HCT116 (cell line): ENCODE data around the gene ALK. TPM values are rescaled to one million over a fixed set of nuclear protein-coding genes. Genes with fewer than 3 reads are reported as not detected.

Experiments
- ATAC-seq: fragments of 200-7000 bp; cut with Tn5 transposase; 2 replicates; pipeline ENCODE4 v1.9.1; 2020; ENCODE audit warnings: mild to moderate bottlenecking, moderate library complexity
- BruUV-seq: library from RNA; stranded (reverse); fragments of 400-500 nt; replicated peaks from 2 replicates; lab custom pipeline; 2021; lab: Mats Ljungman, UMichigan
- CTCF ChIA-PET: fragments of 300-600 bp; sonication (Branson Sonifier 250); formaldehyde crosslinking; loops from one replicate; lab custom pipeline; 2021; ENCODE audit warnings: antibody characterized with exemption; lab: Charles Lee
- POLR2A ChIA-PET: fragments of 300-600, 350-600 bp; sonication (Branson Sonifier 250); formaldehyde crosslinking; loops from one replicate; lab custom pipeline; 2021; ENCODE audit warnings: antibody characterized with exemption; lab: Charles Lee
- RAD21 ChIA-PET, 2 experiments: fragments of 300-600 bp; sonication (Branson Sonifier 250); formaldehyde crosslinking; loops; one replicate each; lab custom pipeline; 2023; ENCODE audit warnings: low total read pairs in 2 of 2; ENCODE audit not compliant: uncharacterized antibody in 2 of 2, unreplicated experiment in 2 of 2, low non-redundant PET in 1 of 2; lab: Charles Lee
- DNase-seq: peaks from one replicate; pipeline ENCODE4 v3.0.0-alpha.2; 2010; ENCODE audit warnings: low read depth, low spot score
- H2AFZ ChIP-seq: fragments of 200-600 bp; shearing (Covaris generic), sonication (generic); 2 replicates; pipeline ENCODE4 v1.6.1; 2017; ENCODE audit warnings: low read depth, mixed run types, mixed read lengths, antibody characterized with exemption, low read length; ENCODE audit not compliant: poor library complexity, severe bottlenecking
- H3K27ac ChIP-seq: 2 replicates; pipeline ENCODE4 v1.5.1; 2012; ENCODE audit warnings: low read depth, low read length
- H3K27me3 ChIP-seq: fragments of 200-600 bp; sonication (generic); 2 replicates; pipeline ENCODE4 v1.6.1; 2016; ENCODE audit warnings: mixed run types, low read length, mixed read lengths; ENCODE audit not compliant: insufficient read depth
- H3K36me3 ChIP-seq, 2 experiments: fragments of 200-500 bp in 1 of 2; fragments of 200-600 bp in 1 of 2; sonication (Bioruptor generic) in 1 of 2; sonication (generic) in 1 of 2; 2 replicates each; pipeline versions ENCODE4 v1.5.1 to v1.6.1; 2014 to 2016; ENCODE audit warnings: low read length in 2 of 2, inconsistent platforms in 1 of 2, mixed read lengths in 1 of 2, mixed run types in 1 of 2; ENCODE audit not compliant: insufficient read depth in 2 of 2, control insufficient read depth in 1 of 2
- H3K4me1 ChIP-seq, 2 experiments: fragments of 200-600 bp in 1 of 2; sonication (generic) in 1 of 2; 2 replicates each; pipeline versions ENCODE4 v1.5.1 to v1.6.1; 2012 to 2017; ENCODE audit warnings: low read length in 2 of 2, inconsistent platforms in 1 of 2, mild to moderate bottlenecking in 1 of 2, mixed read lengths in 1 of 2, mixed run types in 1 of 2, moderate library complexity in 1 of 2; ENCODE audit not compliant: insufficient read depth in 2 of 2, control insufficient read depth in 1 of 2
- H3K4me2 ChIP-seq: fragments of 200-600 bp; sonication (generic); 2 replicates; pipeline ENCODE4 v1.6.1; 2017; ENCODE audit warnings: mixed run types, low read length, mixed read lengths
- H3K4me3 ChIP-seq, 2 experiments: fragments of 200-600 bp in 1 of 2; sonication (generic) in 1 of 2; replicated peaks in 1 of 2; 2 replicates each; pipeline ENCODE4 v1.5.1; 2011 to 2016; ENCODE audit warnings: low read length in 2 of 2, control low read depth in 1 of 2, low read depth in 1 of 2, mild to moderate bottlenecking in 1 of 2, mixed read lengths in 1 of 2, mixed run types in 1 of 2
- H3K79me2 ChIP-seq: fragments of 200-600 bp; sonication (generic); 2 replicates; pipeline ENCODE4 v1.6.1; 2017; ENCODE audit warnings: mild to moderate bottlenecking, mixed run types, low read length, moderate library complexity, mixed read lengths; ENCODE audit not compliant: insufficient read depth
- H3K9ac ChIP-seq: fragments of 200-600 bp; sonication (generic); 2 replicates; pipeline ENCODE4 v1.6.1; 2016; ENCODE audit warnings: low read length, mixed read lengths
- H3K9me2 ChIP-seq: fragments of 200-600 bp; sonication (generic), shearing (Covaris generic); 2 replicates; pipeline ENCODE4 v1.6.1; 2017; ENCODE audit warnings: mixed run types, mild to moderate bottlenecking, moderate library complexity; ENCODE audit not compliant: insufficient read depth
- H3K9me3 ChIP-seq, 2 experiments: fragments of 200-500 bp in 1 of 2; fragments of 200-600 bp in 1 of 2; sonication (Bioruptor generic) in 1 of 2; sonication (generic) in 1 of 2; 2 replicates each; pipeline ENCODE4 v1.6.1; 2014 to 2017; ENCODE audit warnings: low read length in 2 of 2, mixed read lengths in 2 of 2, inconsistent platforms in 1 of 2, low read depth in 1 of 2, mild to moderate bottlenecking in 1 of 2, mixed run types in 1 of 2, moderate library complexity in 1 of 2; ENCODE audit not compliant: control insufficient read depth in 1 of 2, insufficient read depth in 1 of 2
- H4K20me1 ChIP-seq: fragments of 200-600 bp; sonication (generic), shearing (Covaris generic); 2 replicates; pipeline ENCODE4 v1.6.1; 2017; ENCODE audit warnings: mixed run types, mild to moderate bottlenecking, moderate library complexity; ENCODE audit not compliant: insufficient read depth
- ATF3 ChIP-seq: IDR thresholded peaks from 2 replicates; pipeline ENCODE4 v1.6.1; 2012
- CBX3 ChIP-seq: IDR thresholded peaks from 2 replicates; pipeline ENCODE4 v1.6.1; 2012; ENCODE audit warnings: low read depth
- CEBPB ChIP-seq: IDR thresholded peaks from 2 replicates; pipeline ENCODE4 v1.6.1; 2012; ENCODE audit warnings: low read depth
- EGR1 ChIP-seq: IDR thresholded peaks from 2 replicates; pipeline ENCODE4 v1.6.1; 2012; ENCODE audit warnings: low read depth
- ELF1 ChIP-seq: IDR thresholded peaks from 2 replicates; pipeline ENCODE4 v1.6.1; 2012; ENCODE audit warnings: low read depth, borderline replicate concordance
- EZH2phosphoT487 ChIP-seq: fragments of 200-600 bp; IDR thresholded peaks from 2 replicates; pipeline ENCODE4 v1.6.1; 2018; ENCODE audit warnings: antibody characterized with exemption, borderline replicate concordance
- FOSL1 ChIP-seq: IDR thresholded peaks from 2 replicates; pipeline ENCODE4 v1.6.1; 2012; ENCODE audit warnings: low read depth
- MAX ChIP-seq: IDR thresholded peaks from 2 replicates; pipeline ENCODE4 v1.6.1; 2012
- POLR2A ChIP-seq: IDR thresholded peaks from 2 replicates; pipeline ENCODE4 v1.7.0; 2011; ENCODE audit warnings: borderline replicate concordance; ENCODE audit not compliant: insufficient read depth, insufficient read length; ENCODE audit errors: extremely low read depth
- RAD21 ChIP-seq: IDR thresholded peaks from 2 replicates; pipeline ENCODE4 v1.6.1; 2012; ENCODE audit warnings: low read depth, mild to moderate bottlenecking
- SIN3A ChIP-seq: IDR thresholded peaks from 2 replicates; pipeline ENCODE4 v1.6.1; 2012; ENCODE audit warnings: low read depth
- SP1 ChIP-seq: IDR thresholded peaks from 2 replicates; pipeline ENCODE4 v1.6.1; 2012; ENCODE audit warnings: low read depth
- SRF ChIP-seq: IDR thresholded peaks from 2 replicates; pipeline ENCODE4 v1.6.1; 2012; ENCODE audit warnings: low read depth
- YY1 ChIP-seq: IDR thresholded peaks from 2 replicates; pipeline ENCODE4 v1.6.1; 2011; ENCODE audit warnings: low read length, low read depth, moderate library complexity, mild to moderate bottlenecking; ENCODE audit not compliant: insufficient replicate concordance; ENCODE audit errors: extremely low read depth
- ZBTB33 ChIP-seq: IDR thresholded peaks from 2 replicates; pipeline ENCODE4 v1.6.1; 2011; ENCODE audit warnings: mild to moderate bottlenecking, low read length, moderate library complexity; ENCODE audit not compliant: insufficient replicate concordance; ENCODE audit errors: extremely low read depth
- intact Hi-C: fragments of 100-400 bp; cut with micrococcal nuclease; formaldehyde crosslinking; loops from 2 replicates; pipeline ENCODE4 v1.10.0; 2022
- total RNA-seq: library from RNA; stranded (reverse); gene quantifications from one replicate; pipeline ENCODE4 v1.2.1, GENCODE V29; 2021; ENCODE audit not compliant: unreplicated experiment
- TF ChIP-seq, protein P1 (sequence below), 3 experiments: fragments of 200-600 bp in 1 of 3; sonication (generic) in 1 of 3; IDR thresholded peaks in 2 of 3; conservative IDR thresholded peaks in 1 of 3; 2 replicates each; pipeline ENCODE4 v1.5.1; 2012 to 2017; ENCODE audit warnings: low read depth in 2 of 3, low read length in 2 of 3, antibody characterized with exemption in 1 of 3, borderline replicate concordance in 1 of 3, control low read depth in 1 of 3, mild to moderate bottlenecking in 1 of 3, mixed read lengths in 1 of 3, mixed run types in 1 of 3, moderate library complexity in 1 of 3; ENCODE audit not compliant: insufficient read depth in 1 of 3

The ALK gene
- total RNA-seq, 1 experiment from 2014 or later: not detected

DNA sequence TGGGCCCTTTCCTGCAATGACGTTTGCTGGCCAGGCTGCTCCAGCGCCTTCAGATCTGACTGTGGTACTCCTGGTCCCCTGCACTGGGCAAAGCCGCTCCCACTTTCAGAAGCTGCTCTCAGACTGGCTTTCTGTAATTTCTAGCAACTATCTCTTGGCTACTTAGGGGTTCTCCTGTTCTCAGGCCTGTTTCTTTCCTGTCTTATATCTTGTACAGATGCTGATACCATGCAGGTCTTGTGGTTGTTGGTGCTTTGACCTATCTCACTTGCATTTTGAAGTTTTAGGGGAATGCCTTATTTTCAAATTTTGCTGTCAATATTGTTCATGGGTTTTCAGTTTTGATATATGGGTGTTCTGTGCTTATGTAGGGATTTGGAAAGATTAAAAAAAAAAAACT, 660.4 kb downstream of the ALK start:
- no peak overlapping the region for H3K9ac ChIP-seq
- CTCF ChIA-PET: no interaction called here
- H3K27me3 ChIP-seq: no peaks in the 10 kb centered on the region
- no peaks in the 10 kb centered on the region for H4K20me1 ChIP-seq
- 0 out of 2 replicates have a peak overlapping the region, but pooled peaks have one; percentile 5 for H3K27ac ChIP-seq
- TF ChIP-seq YY1 (no peak), POLR2A (no peak), ELF1 (no peak), CBX3 (no peak), SRF (no peak), FOSL1 (no peak), RAD21 (no peak), SIN3A (no peak), EGR1 (no peak), ATF3 (no peak)
- no peaks in the 10 kb centered on the region for H3K9me2 ChIP-seq
- no peaks in the 10 kb centered on the region for H3K9me3 ChIP-seq
- peaks cover 13 to 16% of the 10 kb centered on the region in 2 experiments for H3K4me1 ChIP-seq
- H2AFZ ChIP-seq: no peak overlapping the region
- H3K79me2 ChIP-seq: no peaks in the 10 kb centered on the region
- POLR2A ChIA-PET: no interaction called here
- peak overlapping the region; percentile 60 for H3K4me2 ChIP-seq
- DNase-seq (no peak), ATAC-seq (no peak)
- H3K36me3 ChIP-seq: no peaks in the 10 kb centered on the region
- RAD21 ChIA-PET: no interaction called here
- BruUV-seq: no TSS peak
- H3K4me3 ChIP-seq: no peak overlapping the region
- intact Hi-C loops: no loop called here

DNA sequence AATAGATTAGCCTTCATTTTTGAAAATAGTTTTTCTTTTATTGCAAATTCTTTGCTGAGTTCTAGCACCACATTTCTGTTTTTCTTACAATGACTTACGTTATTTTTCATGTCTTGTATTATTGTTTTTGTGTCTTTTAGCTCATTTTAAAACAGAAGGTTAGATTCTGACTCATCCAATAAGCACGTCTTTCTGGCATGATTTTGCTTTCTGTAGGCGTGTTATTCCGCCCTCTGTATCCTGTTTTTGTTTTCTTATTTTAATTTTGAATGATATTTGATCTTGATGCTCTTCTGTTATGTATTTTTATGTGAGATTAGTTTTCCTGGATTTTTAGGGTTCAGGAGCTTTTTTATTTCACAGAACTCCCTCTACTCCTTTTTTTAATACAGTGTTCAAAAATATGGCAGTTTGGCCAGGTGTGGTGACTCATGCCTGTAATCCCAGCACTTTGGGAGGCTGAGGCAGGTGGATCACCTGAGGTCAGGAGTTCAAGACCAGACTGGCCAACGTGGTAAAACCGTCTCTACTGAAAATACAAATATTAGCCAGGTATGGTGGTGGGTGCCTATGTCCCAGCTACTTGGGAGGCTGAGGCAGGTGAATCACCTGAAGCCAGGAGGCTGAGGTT, 661.1 kb downstream of the ALK start:
- H3K27ac ChIP-seq: peak overlapping the region; percentile 5; the same call in 1 of the 2 replicates
- H3K4me2 ChIP-seq: peak overlapping the region; percentile 60
- no peaks in the 10 kb centered on the region for H3K9me2 ChIP-seq
- peak; percentile 74 for ATAC-seq
- BruUV-seq: no TSS peak
- TF ChIP-seq ZBTB33: no peak
- TF ChIP-seq POLR2A: no peak
- TF ChIP-seq EGR1: peak; percentile 73
- no peak for TF ChIP-seq CEBPB
- TF ChIP-seq FOSL1: peak; percentile 73
- no peak for TF ChIP-seq MAX
- TF ChIP-seq CBX3: peak; percentile 70
- TF ChIP-seq SP1: peak; percentile 40
- TF ChIP-seq, protein P1, sequence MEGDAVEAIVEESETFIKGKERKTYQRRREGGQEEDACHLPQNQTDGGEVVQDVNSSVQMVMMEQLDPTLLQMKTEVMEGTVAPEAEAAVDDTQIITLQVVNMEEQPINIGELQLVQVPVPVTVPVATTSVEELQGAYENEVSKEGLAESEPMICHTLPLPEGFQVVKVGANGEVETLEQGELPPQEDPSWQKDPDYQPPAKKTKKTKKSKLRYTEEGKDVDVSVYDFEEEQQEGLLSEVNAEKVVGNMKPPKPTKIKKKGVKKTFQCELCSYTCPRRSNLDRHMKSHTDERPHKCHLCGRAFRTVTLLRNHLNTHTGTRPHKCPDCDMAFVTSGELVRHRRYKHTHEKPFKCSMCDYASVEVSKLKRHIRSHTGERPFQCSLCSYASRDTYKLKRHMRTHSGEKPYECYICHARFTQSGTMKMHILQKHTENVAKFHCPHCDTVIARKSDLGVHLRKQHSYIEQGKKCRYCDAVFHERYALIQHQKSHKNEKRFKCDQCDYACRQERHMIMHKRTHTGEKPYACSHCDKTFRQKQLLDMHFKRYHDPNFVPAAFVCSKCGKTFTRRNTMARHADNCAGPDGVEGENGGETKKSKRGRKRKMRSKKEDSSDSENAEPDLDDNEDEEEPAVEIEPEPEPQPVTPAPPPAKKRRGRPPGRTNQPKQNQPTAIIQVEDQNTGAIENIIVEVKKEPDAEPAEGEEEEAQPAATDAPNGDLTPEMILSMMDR (IDR thresholded peaks at IDR 0.05 in 2 of 3, conservative IDR thresholded peaks at IDR 0.05 in 1 of 3; ENCODE audit: borderline replicate concordance in 1 of 3, insufficient read depth in 1 of 3, low read depth in 2 of 3, low read length in 2 of 3): no peak
- TF ChIP-seq EZH2phosphoT487: no peak
- TF ChIP-seq, all 23 proteins: peak for 4
- intact Hi-C loops: no loop called here
- RAD21 ChIA-PET: no interaction called here
- H3K9me3 ChIP-seq: no peaks in the 10 kb centered on the region
- no peak for DNase-seq
- peak overlapping the region; percentile 3 for H2AFZ ChIP-seq
- H3K36me3 ChIP-seq: no peaks in the 10 kb centered on the region
- H4K20me1 ChIP-seq: no peaks in the 10 kb centered on the region
- CTCF ChIA-PET: interaction anchor here (1.3 kb wide), 1 partner anchor 21 kb away, joined by 4 read pairs; no protein-coding TSS in a partner anchor
- H3K79me2 ChIP-seq: no peaks in the 10 kb centered on the region
- H3K4me3 ChIP-seq: peak overlapping the region; percentile 1 to 29; a peak in 3 of 4 replicates
- H3K4me1 ChIP-seq: peaks cover 13 to 16% of the 10 kb centered on the region in 2 experiments
- H3K27me3 ChIP-seq: 0 out of 2 replicates have a peak, but pooled peaks cover 1% of the 10 kb centered on the region
- POLR2A ChIA-PET: no interaction called here
- H3K9ac ChIP-seq: no peak overlapping the region
